Calu3 (cell line): ENCODE results near the gene CASP6. TPM values are rescaled to one million over a fixed set of nuclear protein-coding genes. Genes with fewer than 3 reads are reported as not detected.

ENCODE experiments used
- BruUV-seq: library from RNA; stranded (reverse); fragments of 400-500 nt; replicated peaks from 2 replicates; lab custom pipeline; 2021; lab: Mats Ljungman, UMichigan
- CTCF ChIA-PET: fragments of 300-600 bp; sonication (Branson Sonifier 250); formaldehyde crosslinking; loops from one replicate; lab custom pipeline; 2022; ENCODE audit warnings: antibody characterized with exemption; lab: Charles Lee
- DNase-seq: peaks from one replicate; pipeline ENCODE4 v3.0.0; 2022
- H3K27ac Mint-ChIP-seq: one replicate; pipeline ENCODE4 v1.8.0; 2022; ENCODE audit warnings: mixed read lengths; ENCODE audit not compliant: unreplicated experiment
- H3K27me3 Mint-ChIP-seq: one replicate; pipeline ENCODE4 v1.8.0; 2022; ENCODE audit warnings: mixed read lengths; ENCODE audit not compliant: unreplicated experiment
- H3K36me3 Mint-ChIP-seq: one replicate; pipeline ENCODE4 v1.8.0; 2022; ENCODE audit warnings: mild to moderate bottlenecking, moderate library complexity, mixed read lengths; ENCODE audit not compliant: insufficient read depth, unreplicated experiment
- H3K4me1 Mint-ChIP-seq: one replicate; pipeline ENCODE4 v1.8.0; 2022; ENCODE audit warnings: mild to moderate bottlenecking, low read depth, mixed read lengths; ENCODE audit not compliant: unreplicated experiment
- H3K4me3 Mint-ChIP-seq: one replicate; pipeline ENCODE4 v1.8.0; 2022; ENCODE audit warnings: mild to moderate bottlenecking, low read depth, moderate library complexity, mixed read lengths; ENCODE audit not compliant: unreplicated experiment
- H3K9me3 Mint-ChIP-seq: one replicate; pipeline ENCODE4 v1.8.0; 2022; ENCODE audit warnings: low read depth, mixed read lengths; ENCODE audit not compliant: unreplicated experiment
- intact Hi-C: fragments of 100-400 bp; cut with micrococcal nuclease; formaldehyde crosslinking; loops from one replicate; pipeline ENCODE4 v1.10.0; 2022; ENCODE audit not compliant: unreplicated experiment
- total RNA-seq: library from RNA; stranded (reverse); gene quantifications from 2 replicates; pipeline ENCODE4 v1.2.3, GENCODE V29; 2022
- TF ChIP-seq, protein P1 (sequence below): fragments of 200-600 bp; IDR thresholded peaks from one replicate; pipeline ENCODE4 v1.8.0; 2022; ENCODE audit warnings: antibody characterized with exemption; ENCODE audit not compliant: unreplicated experiment

CASP6 gene
- total RNA-seq, 1 experiment from 2014 or later, result 22.3 TPM

DNA sequence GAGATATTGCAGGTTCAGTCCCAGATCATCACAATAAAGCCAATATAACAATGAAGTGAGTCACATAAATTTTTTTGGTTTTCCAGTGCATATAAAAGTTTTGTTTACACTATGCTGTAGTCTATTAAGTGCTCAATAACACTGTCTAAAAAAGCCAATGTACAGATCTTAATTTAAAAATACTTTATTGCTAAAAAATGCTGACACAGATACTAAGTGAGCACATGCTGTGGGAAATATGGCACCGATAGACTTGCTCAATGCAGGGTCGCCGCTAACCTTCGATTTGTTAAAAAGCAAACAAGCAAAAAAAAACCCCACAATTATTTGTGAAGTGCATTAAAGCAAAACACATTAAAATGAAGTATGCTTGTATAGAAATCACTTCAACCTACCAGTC lies 16.4 kb upstream of the CASP6 start:
- Mint-ChIP-seq H3K9me3 (peaks cover 6% of the 10 kb centered on the region), H3K27me3 (no peaks in the 10 kb centered on the region), H3K36me3 (no peaks in the 10 kb centered on the region), H3K4me1 (peaks cover 11% of the 10 kb centered on the region), H3K27ac (no peak overlapping the region), H3K4me3 (no peak overlapping the region)
- CTCF ChIA-PET, result no interaction called here
- intact Hi-C loops, result no loop called here
- BruUV-seq, result no TSS peak
- TF ChIP-seq, protein P1, sequence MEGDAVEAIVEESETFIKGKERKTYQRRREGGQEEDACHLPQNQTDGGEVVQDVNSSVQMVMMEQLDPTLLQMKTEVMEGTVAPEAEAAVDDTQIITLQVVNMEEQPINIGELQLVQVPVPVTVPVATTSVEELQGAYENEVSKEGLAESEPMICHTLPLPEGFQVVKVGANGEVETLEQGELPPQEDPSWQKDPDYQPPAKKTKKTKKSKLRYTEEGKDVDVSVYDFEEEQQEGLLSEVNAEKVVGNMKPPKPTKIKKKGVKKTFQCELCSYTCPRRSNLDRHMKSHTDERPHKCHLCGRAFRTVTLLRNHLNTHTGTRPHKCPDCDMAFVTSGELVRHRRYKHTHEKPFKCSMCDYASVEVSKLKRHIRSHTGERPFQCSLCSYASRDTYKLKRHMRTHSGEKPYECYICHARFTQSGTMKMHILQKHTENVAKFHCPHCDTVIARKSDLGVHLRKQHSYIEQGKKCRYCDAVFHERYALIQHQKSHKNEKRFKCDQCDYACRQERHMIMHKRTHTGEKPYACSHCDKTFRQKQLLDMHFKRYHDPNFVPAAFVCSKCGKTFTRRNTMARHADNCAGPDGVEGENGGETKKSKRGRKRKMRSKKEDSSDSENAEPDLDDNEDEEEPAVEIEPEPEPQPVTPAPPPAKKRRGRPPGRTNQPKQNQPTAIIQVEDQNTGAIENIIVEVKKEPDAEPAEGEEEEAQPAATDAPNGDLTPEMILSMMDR, result no peak
- DNase-seq, result no peak

DNA sequence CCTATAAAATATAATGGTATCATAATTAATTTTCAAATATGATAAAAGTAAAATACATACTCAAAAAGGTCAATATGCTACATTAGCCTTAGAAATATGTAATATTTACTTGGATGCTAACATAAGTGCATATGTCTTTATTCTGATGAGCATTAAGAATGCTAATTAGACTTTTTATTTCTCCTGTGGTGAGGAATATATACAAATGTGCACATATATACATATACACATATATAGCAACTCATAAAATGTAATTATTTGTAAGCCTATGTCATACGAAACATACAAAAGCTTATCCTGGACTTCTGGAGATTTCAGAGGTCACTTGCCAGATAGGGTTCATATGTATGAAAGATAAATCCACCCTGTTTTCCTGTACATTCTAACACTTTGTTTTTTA lies 15.5 kb upstream of the CASP6 start:
- H3K4me1 Mint-ChIP-seq, result peaks cover 11% of the 10 kb centered on the region
- H3K4me3 Mint-ChIP-seq, result no peak overlapping the region
- no peak for DNase-seq
- BruUV-seq, result no TSS peak
- no peaks in the 10 kb centered on the region for H3K27me3 Mint-ChIP-seq
- TF ChIP-seq, protein P1, result no peak
- no peaks in the 10 kb centered on the region for H3K36me3 Mint-ChIP-seq
- intact Hi-C loops, result no loop called here
- H3K9me3 Mint-ChIP-seq, result peaks cover 6% of the 10 kb centered on the region
- no peak overlapping the region for H3K27ac Mint-ChIP-seq
- CTCF ChIA-PET, result no interaction called here

DNA sequence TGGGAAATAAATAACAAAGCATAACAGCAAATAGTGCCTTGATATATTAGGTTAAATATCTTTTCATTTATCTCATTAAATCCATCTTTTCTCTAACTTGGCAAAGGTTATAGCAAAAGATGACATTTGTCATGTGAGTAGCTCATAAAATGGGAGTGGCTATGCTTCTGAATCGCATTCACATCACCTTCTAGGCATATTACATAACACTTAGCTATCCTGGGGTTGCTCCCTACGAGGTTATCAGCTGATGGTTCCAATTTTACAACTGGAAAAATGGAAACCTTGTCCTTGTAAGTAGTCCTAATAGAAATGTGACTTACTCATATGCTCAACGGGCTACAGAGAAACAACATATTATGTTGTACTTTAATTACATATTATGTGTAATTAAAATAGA lies 10.3 kb upstream of the CASP6 start:
- no peaks in the 10 kb centered on the region for H3K27me3 Mint-ChIP-seq
- DNase-seq, result no peak
- peaks cover 7% of the 10 kb centered on the region for H3K36me3 Mint-ChIP-seq
- CTCF ChIA-PET, result no interaction called here
- no peak overlapping the region for H3K4me3 Mint-ChIP-seq
- intact Hi-C loops, result no loop called here
- no peak overlapping the region for H3K27ac Mint-ChIP-seq
- BruUV-seq, result no TSS peak
- no peaks in the 10 kb centered on the region for H3K4me1 Mint-ChIP-seq
- TF ChIP-seq, protein P1, result no peak
- H3K9me3 Mint-ChIP-seq, result no peaks in the 10 kb centered on the region

DNA sequence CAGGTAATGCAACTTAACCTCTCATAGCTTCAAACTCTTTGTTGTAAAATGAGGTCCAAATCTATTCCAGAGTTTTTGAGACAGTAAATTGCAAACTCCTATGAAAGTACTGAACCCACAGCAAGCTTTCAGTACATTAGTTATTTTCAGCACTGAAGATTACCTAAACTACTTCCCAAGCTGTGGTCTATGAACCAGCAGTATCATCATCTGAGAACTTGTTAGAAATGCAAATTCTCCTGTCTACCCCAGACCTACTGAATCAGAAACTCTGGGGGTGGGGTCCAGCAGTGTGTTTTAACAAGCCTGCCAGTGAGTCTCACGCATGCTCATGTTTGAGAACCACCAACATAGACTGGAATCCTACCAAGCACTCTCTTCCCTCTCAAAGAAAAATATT lies 5.7 kb upstream of the CASP6 start:
- intact Hi-C loops, result loop anchor here (10.0 kb wide), 1 partner anchor 266 kb away; no protein-coding TSS in a partner anchor
- no TSS peak for BruUV-seq
- H3K27ac Mint-ChIP-seq, result no peak overlapping the region
- no peak for DNase-seq
- CTCF ChIA-PET, result no interaction called here
- peaks cover 2% of the 10 kb centered on the region for H3K4me1 Mint-ChIP-seq
- TF ChIP-seq, protein P1, result no peak
- H3K9me3 Mint-ChIP-seq, result no peaks in the 10 kb centered on the region
- H3K36me3 Mint-ChIP-seq, result peaks cover 9% of the 10 kb centered on the region
- no peaks in the 10 kb centered on the region for H3K27me3 Mint-ChIP-seq
- H3K4me3 Mint-ChIP-seq, result no peak overlapping the region
